Measurements from ENCODE around the gene HM13. TPM values are rescaled to one million over a fixed set of nuclear protein-coding genes. Genes with fewer than 3 reads are reported as not detected.
"Not testable (repeated sequence)": the region's sequence is repeated elsewhere in the genome, so short reads cannot be mapped to it uniquely, and the experiment has no call there.

HM13 gene
- polyA plus RNA-seq, 3 donors, result 130 to 147 (median 133) TPM

DNA sequence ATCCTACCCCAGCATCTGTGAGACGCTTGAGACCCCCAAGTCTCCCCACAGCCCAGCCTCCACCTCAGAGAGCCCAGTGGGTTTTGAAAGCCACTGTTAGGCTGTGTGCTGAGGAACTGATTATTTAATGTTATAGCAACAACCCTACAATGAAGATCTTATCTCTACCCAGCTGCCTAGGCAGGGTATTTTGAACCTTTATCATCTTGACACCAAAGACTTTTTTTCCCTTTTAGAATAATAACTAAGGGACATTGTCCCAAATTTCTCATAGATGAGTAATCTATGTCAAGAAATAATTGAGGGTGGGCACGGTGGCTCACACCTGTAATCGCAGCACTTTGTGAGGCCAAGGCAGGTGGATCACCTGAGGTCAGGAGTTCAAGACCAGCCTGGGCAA is 26.2 kb downstream of the HM13 start:
- DNase-seq (ENCODE audit: low read depth in 3 of 3, low spot score in 2 of 3), result no peak

DNA sequence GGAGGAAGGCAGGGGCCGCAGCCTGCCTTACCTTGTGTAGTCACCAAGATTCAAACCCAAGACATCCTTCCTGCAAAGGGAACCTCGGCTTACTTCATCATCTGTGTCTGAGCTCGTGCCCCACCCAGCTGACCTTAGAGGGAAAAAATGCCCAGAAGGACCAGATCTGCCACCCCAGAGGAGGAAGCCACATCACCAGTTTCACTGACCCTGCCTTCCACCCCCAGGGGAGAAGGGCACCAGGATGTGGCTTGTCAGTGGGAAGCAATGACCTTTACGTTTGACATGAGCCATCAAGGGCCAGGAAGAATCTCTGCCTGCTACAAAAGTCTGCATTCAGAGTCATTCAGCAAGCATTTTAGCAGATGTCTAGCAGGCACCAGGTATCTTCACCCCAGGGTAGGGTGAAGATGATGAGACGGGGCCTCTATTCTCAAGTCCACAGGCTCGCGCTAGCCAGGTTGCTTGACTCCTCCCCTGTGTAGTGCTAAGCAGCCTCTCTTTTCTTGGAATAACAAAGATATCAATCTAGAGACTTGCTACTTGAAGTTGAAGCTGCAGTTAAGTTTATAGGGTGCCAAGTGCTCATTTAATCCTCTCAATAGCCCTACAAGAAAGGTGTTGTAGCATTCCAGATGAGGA is 28.1 kb downstream of the HM13 start:
- no peak for DNase-seq (ENCODE audit: low read depth in 3 of 3, low spot score in 2 of 3)

DNA sequence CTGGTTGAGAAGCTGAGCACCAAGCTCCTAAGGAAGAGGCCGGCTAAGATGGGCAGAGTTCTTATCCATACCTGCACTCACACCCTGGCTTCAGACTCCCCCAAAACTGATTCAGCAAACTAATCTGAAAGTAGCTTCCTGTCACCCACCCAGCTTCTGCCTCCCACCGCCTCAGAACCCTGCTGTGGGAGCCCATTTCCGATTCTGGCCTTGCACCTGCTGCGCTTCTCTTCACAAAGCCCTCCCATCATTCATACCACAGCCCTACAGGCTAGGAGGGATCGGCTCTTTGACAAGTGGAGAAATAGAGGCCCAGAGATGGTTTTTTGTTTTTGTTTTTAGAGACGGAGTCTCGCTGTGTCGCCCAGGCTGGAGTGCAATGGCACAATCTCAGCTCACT is 28.7 kb downstream of the HM13 start:
- no peak for DNase-seq (ENCODE audit: low read depth in 3 of 3, low spot score in 2 of 3)

DNA sequence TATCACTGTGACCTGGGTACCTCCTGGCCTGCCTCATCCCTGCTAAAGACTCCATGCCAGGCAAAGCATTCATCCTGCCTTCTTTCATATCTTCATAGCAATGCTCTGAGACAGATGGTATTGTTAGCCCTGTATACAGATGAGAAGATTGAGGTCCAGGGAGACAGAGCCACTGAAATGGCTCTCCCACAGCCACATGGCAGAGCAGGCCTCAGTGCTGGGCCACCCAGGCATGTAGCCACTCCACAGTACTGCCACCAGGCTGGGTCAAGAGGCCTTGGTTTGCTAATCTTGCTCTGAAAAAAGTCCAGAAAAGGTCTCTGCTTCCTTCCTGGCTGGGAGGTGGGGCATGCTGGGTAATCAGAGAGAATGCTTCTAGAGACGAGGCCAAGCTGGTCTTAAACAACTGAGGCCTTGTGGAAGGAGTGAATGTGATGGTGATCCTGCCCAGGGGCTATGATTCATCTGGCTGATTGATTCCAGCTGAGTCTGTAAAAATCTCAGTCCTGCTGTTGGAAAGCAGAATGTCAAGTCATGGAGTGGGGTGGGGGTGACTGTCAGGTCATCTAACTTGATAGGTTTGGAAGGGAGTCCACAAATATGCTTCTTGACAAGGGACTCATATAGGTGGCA is 29.8 kb downstream of the HM13 start:
- DNase-seq (ENCODE audit: low read depth in 3 of 3, low spot score in 2 of 3), result no peak

DNA sequence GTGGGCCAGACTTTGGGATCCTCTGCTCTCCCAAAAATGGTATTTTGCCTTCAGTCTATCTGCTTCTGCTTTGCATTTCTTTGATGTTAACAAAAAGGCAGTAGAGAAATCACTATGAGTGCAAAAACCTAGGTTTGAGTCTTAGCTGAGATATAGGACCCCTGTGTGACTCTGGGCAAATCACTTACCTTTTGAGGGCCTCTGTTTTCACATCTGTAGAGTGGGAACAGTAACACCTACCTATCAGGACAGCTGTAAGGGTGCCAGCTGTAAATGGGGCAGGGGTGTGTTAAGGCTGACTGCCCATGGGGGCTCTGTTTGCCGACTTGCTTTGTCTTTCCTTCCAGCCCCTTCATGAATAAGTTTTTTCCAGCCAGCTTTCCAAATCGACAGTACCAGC is 30.4 kb downstream of the HM13 start:
- DNase-seq (ENCODE audit: low read depth in 3 of 3, low spot score in 2 of 3), result no peak

DNA sequence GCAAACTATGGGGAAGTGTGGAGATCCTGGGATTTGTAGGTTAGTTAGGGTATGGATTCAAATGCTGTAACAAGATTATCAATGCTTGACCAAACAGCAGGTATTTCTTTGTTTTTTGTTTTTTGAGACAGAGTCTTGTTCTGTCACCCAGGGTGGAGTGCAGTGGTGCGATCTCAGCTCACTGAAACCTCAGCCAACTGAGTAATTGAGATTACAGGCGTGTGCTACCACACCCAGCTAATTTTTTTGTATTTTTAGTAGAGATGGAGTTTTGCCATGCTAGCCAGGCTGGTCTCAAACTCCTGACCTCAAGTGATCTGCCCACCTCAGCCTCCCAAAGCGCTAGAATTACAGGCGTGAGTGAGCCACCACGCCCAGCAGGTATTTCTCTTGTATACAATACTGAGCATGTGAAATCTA is 31.4 kb downstream of the HM13 start:
- not testable (repeated sequence) for DNase-seq (ENCODE audit: low read depth in 3 of 3, low spot score in 2 of 3)

DNA sequence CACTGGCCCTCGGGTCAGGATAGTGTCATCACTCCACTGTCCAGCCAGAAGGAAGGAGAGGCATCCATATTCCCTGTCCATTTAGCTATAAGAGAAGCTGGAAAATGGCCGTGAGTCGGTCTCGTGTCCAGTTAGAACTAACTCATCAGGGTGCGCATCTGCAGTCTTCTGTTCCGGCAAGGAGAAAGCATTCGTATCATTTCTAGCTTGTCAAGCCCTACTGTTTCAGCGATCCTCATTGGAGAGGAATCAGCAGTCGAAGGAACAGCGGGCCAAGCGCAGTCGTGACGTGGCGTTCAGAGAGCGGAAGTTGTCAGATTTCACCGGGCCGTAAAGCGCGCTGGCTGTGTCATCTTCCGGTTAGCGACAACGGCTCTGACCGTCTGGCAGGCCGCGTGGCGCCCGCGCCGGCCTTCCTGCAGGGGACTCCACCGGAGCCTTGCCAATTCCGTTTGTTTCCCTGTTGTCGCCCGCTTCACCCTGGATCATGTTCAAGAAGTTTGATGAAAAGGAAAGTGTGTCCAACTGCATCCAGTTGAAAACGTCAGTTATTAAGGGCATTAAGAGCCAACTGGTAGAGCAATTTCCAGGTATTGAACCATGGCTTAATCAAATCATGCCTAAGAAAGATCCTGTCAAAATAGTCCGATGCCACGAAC is 32.9 kb downstream of the HM13 start:
- peak; percentile 74 to 78 (median 77) for DNase-seq (ENCODE audit: low read depth in 3 of 3, low spot score in 2 of 3)

DNA sequence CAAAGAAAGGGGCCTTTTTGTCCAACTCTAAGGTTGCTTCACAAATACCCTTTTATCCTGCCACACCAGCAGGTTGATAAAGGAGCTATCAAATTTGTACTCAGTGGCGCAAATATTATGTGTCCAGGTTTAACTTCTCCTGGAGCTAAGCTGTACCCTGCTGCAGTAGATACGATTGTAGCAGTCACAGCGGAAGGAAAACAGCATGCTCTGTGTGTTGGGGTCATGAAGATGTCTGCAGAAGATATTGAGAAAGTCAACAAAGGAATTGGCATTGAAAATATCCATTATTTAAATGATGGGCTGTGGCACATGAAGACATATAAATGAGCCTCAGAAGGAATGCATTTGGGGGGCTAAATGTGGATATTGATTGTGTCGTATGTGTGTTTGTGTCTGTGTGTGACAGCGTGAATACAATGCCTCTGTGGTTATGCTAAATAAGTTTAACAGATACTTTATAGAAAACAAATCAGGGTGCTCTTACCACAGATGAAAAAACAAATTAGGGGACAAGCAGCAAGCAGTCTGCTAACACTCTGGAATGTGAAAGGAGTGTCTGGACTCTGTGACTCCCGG is 33.6 kb downstream of the HM13 start:
- no peak for DNase-seq (ENCODE audit: low read depth in 3 of 3, low spot score in 2 of 3)

DNA sequence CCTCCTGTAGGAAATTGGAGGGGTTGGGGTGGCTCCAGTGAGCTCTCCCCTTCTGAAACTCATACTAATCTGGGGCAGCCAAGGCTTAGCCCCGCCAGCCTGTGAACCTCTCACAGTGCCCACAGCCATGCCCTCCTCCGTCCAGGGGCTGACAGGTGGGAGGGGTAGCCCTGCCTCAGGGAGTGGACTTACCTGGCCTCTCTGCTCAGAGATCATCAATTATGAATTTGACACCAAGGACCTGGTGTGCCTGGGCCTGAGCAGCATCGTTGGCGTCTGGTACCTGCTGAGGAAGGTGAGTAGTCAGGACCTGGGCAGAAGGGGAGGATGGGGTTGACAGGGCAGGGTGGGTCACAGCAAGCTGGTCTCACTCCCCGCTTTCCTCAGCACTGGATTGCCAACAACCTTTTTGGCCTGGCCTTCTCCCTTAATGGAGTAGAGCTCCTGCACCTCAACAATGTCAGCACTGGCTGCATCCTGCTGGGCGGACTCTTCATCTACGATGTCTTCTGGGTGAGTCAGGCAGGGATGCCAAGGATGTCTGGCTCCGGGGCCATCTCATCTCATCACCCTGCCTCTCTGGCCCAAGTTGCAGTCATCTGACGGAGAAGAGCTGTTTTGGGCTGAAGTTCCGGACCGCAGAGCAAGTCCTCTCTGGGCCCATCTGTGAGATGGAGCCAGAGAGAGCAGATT is 34.7 kb downstream of the HM13 start:
- DNase-seq (ENCODE audit: low read depth in 3 of 3, low spot score in 2 of 3), result no peak

DNA sequence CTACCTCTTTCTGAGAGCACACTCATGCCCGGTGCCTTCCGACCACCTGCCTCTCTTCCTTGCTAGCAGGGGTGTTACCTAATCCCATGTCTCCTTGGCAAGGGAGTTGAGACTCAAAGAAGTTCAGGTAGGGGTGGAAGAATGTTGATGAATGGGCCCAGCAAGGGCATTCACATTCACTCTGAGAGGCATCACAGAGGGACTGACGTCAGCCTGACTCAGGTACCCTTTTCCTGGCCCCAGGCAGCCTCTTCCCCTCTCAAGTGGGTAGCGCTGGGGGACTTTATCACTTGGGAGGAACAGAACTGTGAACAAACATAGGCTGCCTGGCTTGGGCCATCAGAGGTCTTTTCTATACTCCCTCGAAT is 35.3 kb downstream of the HM13 start:
- DNase-seq (ENCODE audit: low read depth in 3 of 3, low spot score in 2 of 3), result no peak

DNA sequence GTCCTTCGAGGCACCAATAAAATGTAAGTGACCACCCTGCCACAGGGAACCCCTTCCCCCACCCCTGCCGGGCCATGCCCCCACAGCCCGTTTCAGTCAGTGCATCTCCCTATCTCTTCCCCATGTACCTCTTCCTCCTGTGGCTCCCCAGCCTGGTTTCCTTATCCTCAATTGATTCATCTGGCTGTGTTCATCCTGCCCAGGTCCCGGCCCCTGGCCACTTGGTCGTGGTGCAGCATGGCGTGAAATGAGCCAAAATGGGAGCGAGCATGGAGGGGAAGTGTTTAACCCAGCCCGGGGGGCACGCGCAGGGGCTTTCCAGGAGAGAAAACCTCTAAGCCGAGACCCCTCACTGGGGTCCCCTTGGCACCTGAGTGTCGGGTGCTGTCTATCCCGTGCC is 35.9 kb downstream of the HM13 start:
- DNase-seq (ENCODE audit: low read depth in 3 of 3, low spot score in 2 of 3), result no peak

DNA sequence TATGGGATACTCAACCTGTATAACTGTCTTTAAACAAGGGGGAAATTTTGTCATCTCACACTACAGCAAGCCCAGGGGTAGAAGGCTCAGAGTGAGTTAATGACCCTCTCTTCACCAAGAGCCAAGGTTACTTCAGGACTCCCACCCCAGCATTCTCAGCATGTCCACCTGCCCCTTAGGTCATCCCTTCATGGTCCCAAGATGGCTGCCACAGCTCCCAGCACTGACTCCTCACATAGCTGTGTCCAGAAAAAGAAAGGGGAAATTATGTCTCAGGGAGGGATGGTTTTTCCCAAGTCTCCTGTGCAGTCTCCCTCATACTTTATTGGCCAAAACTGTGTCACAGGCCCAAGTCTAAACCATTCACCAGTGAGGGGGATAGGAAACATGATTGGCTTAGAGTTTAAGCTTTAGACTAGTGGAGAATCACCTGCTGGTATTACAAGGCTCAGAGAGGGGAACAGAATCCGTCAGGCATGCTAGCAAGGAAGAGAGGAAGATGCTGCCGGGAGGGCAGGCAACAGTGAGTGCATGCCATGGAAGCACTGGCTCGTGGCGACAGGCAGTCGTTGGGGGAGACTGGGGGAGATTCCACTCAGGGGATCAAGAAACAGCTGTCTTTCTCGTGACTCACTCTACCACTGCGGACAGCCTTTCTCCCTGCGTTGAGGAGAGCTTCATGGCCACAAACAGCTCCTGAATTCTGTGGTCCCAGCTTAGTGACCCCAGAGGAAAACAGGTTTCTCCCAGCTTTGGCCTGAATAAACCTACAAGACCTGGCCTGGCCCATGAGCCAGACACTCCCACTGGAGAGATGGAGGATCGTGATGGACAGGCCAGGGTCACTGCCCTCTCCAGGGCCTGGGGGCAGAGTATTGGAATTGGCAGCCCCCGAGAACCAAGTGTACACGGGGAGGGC is 37.2 kb downstream of the HM13 start:
- no peak for DNase-seq (ENCODE audit: low read depth in 3 of 3, low spot score in 2 of 3)

DNA sequence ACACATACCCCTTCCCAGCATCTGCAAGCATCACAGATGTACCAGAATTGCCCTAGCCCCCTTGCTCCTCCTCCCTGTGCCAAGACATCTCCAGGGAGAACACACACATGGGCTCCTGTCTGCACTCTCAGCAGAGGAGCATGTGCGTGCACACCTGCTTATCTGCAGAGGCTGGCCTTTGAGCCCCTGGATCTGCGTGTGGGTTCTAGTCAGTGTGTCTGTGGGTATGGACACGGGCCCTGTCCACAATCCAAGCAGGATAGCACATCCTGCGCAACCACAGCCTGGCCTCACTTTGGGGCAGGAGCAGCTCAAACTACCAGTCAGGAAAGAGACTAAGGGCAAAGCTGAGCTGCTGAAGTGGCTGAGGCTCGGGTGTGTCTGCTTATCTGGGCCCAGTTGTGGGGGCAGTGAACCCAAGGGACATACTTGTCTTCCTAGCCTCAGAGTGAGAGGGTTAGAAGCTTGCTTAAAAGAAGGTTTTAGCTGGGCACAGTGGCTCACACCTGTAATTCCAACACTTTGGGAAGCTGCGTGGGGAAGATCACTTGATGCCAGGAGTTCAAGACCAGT is 41.0 kb downstream of the HM13 start:
- DNase-seq (ENCODE audit: low read depth in 3 of 3, low spot score in 2 of 3), result no peak

DNA sequence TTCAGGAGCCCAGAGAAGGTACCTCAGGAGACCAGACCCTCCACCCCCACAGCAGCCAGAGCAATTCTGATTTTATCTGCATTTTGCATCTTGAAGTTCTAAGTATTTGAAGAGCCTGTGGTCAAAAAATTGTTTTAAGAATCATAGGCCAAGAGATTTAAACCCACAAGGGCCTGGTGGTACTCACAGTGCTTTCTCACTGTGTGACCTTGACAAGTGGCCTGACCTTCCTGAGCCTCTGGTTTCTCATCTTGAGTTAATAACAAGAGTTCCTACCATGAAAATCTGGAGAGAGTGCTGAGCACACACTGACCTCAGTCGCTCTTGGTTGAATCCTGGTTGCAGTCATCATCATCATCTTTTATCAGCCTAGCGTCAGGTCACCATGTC is 45.5 kb downstream of the HM13 start:
- DNase-seq (ENCODE audit: low read depth in 3 of 3, low spot score in 2 of 3), result no peak

DNA sequence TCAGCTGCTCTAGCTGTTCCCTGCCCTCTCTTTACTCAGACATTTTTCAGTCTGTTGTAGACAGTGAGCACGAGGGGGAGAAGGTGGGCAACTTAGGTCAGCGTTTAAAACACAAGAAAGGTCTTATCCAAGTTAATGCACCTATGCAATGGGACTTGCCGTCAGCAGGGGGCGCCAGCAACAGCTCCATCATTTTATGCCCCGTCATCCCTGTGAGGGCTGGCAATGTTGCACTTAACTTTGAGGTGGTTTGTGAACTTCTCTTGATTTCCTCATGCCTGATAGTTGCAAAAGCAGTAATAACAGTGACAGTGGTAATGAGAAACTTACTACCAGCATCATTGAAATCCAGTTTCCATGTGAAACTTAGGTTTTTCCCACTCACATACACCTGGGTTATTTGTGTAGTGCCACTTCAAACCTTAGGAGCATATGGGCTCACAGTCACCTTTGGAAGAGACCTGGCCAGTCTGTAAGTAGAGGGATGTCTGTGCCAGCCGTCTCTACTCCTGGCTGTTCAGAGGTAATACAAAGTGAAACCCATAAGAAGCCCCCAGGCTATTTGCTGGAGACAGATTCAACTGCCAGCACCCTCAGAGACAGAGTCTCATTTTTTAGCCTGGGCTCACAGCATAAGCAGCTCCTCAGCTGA is 46.0 kb downstream of the HM13 start:
- DNase-seq (ENCODE audit: low read depth in 3 of 3, low spot score in 2 of 3), result no peak

DNA sequence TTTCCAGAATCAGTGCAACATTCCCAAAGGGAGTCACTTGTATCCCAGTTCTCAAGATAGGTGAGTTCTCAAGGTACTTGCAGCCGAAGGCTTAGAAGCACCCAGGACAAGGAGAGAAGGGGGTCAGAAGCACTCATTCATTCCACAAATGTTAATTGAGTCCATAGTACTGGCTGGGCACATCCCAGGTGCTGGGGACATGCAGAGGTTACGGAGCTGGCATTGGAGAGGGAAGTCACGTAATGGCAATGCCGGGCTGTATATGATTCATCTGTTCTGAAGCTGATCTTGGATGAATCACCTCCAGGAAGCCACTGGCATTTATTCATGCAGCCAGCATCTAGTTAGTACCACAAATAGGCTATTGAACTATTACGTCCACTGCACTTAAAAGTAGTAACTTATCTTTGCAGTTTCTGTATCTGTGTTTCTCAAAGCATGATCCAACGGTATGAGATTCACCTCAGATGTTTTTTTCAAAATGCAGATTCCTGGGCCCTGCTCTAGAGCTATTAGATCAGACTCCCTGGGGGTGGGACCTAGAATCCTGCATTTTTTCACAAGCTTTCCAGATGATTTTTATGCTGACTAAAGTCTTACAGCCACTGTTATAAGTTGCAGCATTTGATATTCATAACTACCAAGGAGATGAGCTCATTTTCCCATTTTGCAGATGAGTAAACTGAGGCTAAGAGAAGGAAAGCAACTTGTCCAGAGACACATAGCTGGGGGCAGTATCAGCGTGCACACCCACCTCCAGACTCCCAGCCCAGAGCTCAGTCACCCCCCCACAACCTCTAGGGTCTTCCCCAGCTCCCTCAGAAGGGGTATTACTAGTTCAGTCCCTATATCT is 46.7 kb downstream of the HM13 start:
- DNase-seq (ENCODE audit: low read depth in 3 of 3, low spot score in 2 of 3), result no peak

DNA sequence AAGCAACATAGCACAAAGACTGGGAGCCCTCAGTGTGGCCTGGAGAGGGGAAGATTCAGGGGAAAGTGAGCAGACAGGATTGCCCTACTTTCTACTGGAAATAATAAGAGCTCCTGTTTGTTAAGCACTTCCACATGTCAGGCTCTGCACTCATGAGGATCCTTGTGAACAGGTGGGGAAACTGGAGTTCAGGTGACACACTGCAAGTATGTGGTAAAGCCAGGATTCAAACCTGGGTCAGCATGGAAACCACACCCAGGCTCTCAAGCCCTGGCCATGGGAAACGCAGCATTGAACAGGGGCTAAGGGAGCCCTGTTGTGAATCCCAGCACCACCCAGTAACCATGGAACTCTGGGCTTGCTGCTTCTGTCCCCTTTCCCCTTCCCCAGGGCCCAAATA is 48.0 kb downstream of the HM13 start:
- DNase-seq (ENCODE audit: low read depth in 3 of 3, low spot score in 2 of 3), result no peak

DNA sequence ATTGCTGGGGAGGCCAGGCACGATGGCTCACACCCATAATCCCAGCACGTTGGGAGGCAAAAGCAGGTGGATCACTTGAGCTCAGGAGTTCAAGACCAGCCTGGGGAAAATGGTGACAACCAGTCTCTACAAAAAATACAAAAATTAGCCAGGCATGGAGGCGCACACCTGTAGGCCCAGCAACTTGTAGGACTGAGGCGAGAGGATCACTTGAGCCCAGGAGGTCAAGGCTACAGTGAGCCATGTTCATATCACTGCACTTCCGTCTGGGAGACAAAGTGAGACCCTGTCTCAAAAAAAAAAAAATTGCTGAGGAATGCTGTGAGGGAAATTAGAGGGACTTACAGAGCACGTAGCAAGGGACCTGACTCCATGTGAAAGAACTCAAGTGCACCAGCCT is 50.0 kb downstream of the HM13 start:
- DNase-seq (ENCODE audit: low read depth in 3 of 3, low spot score in 2 of 3), result no peak

Measured in right renal cortex interstitium (tissue), 3 donors.